ENCODE measurements around the gene FKRP. TPM values are rescaled to one million over a fixed set of nuclear protein-coding genes. Genes with fewer than 3 reads are reported as not detected.

Gene FKRP
- total RNA-seq, 2 experiments from 2014 or later = 15.5 to 18.9 TPM

- Histone ChIP-seq H3K9me2 (ENCODE audit: insufficient read depth, low read length) (no peaks in the 10 kb centered on the region), H3K4me2 (ENCODE audit: low read length) (peak overlapping the region; percentile 99), H3K27ac (ENCODE audit: low read depth, low read length, poor library complexity, severe bottlenecking) (peak overlapping the region; percentile 95), H2AFZ (ENCODE audit: low read length) (no peak overlapping the region), H3K36me3 (ENCODE audit: insufficient read depth, low read length) (peaks cover 68% of the 10 kb centered on the region), H3K4me3 (ENCODE audit: low read depth, low read length, poor library complexity, severe bottlenecking) (peak overlapping the region; percentile 92), H3K4me1 (ENCODE audit: insufficient read depth, low read length, poor library complexity, severe bottlenecking) (peaks cover 48% of the 10 kb centered on the region), H3K9me3 (ENCODE audit: low read length) (no peaks in the 10 kb centered on the region), H4K20me1 (ENCODE audit: insufficient read depth, low read length) (peaks cover 7% of the 10 kb centered on the region; the same call in 1 of the 2 replicates), H3K79me2 (ENCODE audit: insufficient read depth, low read depth, low read length) (peaks cover 19% of the 10 kb centered on the region)
- intact Hi-C loops (cut with micrococcal nuclease; ENCODE audit: unreplicated experiment) = loop anchor here (1.0 to 5.0 kb wide), 2 partner anchors 67 to 104 kb away; partner anchors contain the start of gene SLC1A5
- DNase-seq (ENCODE audit: low spot score) = no peak
- no TSS peak for BruUV-seq (replicated peaks)
- TF ChIP-seq, protein P1, sequence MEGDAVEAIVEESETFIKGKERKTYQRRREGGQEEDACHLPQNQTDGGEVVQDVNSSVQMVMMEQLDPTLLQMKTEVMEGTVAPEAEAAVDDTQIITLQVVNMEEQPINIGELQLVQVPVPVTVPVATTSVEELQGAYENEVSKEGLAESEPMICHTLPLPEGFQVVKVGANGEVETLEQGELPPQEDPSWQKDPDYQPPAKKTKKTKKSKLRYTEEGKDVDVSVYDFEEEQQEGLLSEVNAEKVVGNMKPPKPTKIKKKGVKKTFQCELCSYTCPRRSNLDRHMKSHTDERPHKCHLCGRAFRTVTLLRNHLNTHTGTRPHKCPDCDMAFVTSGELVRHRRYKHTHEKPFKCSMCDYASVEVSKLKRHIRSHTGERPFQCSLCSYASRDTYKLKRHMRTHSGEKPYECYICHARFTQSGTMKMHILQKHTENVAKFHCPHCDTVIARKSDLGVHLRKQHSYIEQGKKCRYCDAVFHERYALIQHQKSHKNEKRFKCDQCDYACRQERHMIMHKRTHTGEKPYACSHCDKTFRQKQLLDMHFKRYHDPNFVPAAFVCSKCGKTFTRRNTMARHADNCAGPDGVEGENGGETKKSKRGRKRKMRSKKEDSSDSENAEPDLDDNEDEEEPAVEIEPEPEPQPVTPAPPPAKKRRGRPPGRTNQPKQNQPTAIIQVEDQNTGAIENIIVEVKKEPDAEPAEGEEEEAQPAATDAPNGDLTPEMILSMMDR (conservative IDR thresholded peaks at IDR 0.05; ENCODE audit: low read length) = no peak
- TF ChIP-seq EZH2phosphoT487 (IDR thresholded peaks at IDR 0.05; ENCODE audit: borderline replicate concordance, low read depth, low read length) = no peak
- ChIA-PET CTCF (ENCODE audit: unreplicated experiment) (interaction anchor here (0.7 kb wide), 1 partner anchor 10 kb away, joined by 3 read pairs; no protein-coding TSS in a partner anchor), POLR2A (interaction anchor here (0.5 to 0.6 kb wide), 2 partner anchors 48 to 149 kb away, joined by 3 read pairs; no protein-coding TSS in a partner anchor)
Observed at GRCh38 chr19:46719629-46720502, 26.0 kb upstream of the FKRP start.

GRCh38 chr19:46720503-46721239, 25.2 kb upstream of the FKRP start:
- Histone ChIP-seq H3K27ac (ENCODE audit: low read depth, low read length, poor library complexity, severe bottlenecking) (peak overlapping the region; percentile 95), H3K36me3 (ENCODE audit: insufficient read depth, low read length) (peaks cover 70% of the 10 kb centered on the region), H3K9me2 (ENCODE audit: insufficient read depth, low read length) (no peaks in the 10 kb centered on the region), H3K4me1 (ENCODE audit: insufficient read depth, low read length, poor library complexity, severe bottlenecking) (peaks cover 44% of the 10 kb centered on the region), H3K79me2 (ENCODE audit: insufficient read depth, low read depth, low read length) (peaks cover 11% of the 10 kb centered on the region), H3K4me3 (ENCODE audit: low read depth, low read length, poor library complexity, severe bottlenecking) (no peak overlapping the region), H3K9me3 (ENCODE audit: low read length) (no peaks in the 10 kb centered on the region), H2AFZ (ENCODE audit: low read length) (no peak overlapping the region), H4K20me1 (ENCODE audit: insufficient read depth, low read length) (no peaks in the 10 kb centered on the region), H3K4me2 (ENCODE audit: low read length) (peak overlapping the region; percentile 99; the same call in 1 of the 2 replicates)
- TF ChIP-seq EZH2phosphoT487 (IDR thresholded peaks at IDR 0.05; ENCODE audit: borderline replicate concordance, low read depth, low read length) = no peak
- TF ChIP-seq, protein P1 (conservative IDR thresholded peaks at IDR 0.05; ENCODE audit: low read length) = no peak
- intact Hi-C loops (cut with micrococcal nuclease; ENCODE audit: unreplicated experiment) = no loop called here
- ChIA-PET CTCF (ENCODE audit: unreplicated experiment) (no interaction called here), POLR2A (no interaction called here)
- no peak for DNase-seq (ENCODE audit: low spot score)
- BruUV-seq (replicated peaks) = no TSS peak
